Astrocyte of the cerebellum (primary cell): ENCODE measurements around the gene C1orf21.

ENCODE experiments used
- DNase-seq: peaks from one replicate; pipeline ENCODE4 v3.0.0-alpha.2; 2011; ENCODE audit warnings: low read depth
- H3K4me3 ChIP-seq: 2 replicates; pipeline ENCODE4 v1.5.1; 2011; ENCODE audit warnings: mild to moderate bottlenecking, low read depth, low read length, moderate library complexity
- in situ Hi-C: cut with HindIII; loops from 2 replicates; pipeline ENCODE4 v1.10.0; 2017; ENCODE audit warnings: low sequenced_read_pairs
- TF ChIP-seq, protein P1 (sequence below): IDR thresholded peaks from 2 replicates; pipeline ENCODE4 v1.5.1; 2012; ENCODE audit warnings: low read length, low read depth, moderate library complexity, mild to moderate bottlenecking; ENCODE audit errors: missing control alignments

Gene C1orf21

GRCh38 chr1:184399192-184399847, 12.5 kb downstream of the C1orf21 start:
- no peak for DNase-seq
- H3K4me3 ChIP-seq, result no peak overlapping the region
- TF ChIP-seq, protein P1, sequence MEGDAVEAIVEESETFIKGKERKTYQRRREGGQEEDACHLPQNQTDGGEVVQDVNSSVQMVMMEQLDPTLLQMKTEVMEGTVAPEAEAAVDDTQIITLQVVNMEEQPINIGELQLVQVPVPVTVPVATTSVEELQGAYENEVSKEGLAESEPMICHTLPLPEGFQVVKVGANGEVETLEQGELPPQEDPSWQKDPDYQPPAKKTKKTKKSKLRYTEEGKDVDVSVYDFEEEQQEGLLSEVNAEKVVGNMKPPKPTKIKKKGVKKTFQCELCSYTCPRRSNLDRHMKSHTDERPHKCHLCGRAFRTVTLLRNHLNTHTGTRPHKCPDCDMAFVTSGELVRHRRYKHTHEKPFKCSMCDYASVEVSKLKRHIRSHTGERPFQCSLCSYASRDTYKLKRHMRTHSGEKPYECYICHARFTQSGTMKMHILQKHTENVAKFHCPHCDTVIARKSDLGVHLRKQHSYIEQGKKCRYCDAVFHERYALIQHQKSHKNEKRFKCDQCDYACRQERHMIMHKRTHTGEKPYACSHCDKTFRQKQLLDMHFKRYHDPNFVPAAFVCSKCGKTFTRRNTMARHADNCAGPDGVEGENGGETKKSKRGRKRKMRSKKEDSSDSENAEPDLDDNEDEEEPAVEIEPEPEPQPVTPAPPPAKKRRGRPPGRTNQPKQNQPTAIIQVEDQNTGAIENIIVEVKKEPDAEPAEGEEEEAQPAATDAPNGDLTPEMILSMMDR, result no peak
- in situ Hi-C loops, result no loop called here

DNA sequence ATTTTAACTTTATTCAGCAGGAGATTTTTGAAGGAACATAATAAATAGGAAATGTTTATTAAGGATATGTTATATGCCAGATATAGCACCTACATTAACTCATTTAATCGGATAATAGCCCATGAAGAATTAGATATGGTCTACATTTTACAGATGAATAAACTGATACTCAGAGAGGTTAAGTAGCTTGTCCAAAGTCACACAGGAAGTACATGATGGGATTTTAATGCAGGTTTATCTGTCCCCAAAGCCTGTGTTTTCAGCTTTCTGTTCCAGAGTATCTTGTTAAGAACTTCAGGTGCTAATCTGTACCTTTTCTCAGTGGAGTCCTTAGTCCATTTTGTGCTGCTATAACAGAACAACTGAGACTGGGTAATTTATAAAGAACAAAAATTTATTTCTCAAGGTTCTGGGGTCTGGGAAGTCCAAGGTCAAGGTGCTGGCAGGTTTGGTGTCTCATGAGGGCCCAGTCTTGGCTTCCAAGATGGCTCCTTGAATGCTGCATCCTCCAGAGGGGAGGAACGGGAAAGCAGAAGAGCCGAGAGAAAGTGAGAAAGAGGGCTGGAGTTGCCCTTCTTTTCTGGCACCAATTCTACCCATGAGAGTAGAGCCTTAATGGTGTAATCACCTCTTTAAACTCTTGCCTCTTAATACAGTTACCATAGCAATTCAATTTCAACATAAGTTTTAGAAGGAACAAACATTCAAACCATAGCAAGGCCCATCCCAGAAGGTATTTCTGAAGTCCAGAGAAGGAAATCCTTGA, 17.3 kb downstream of the C1orf21 start:
- H3K4me3 ChIP-seq, result no peak overlapping the region
- no peak for DNase-seq
- in situ Hi-C loops, result no loop called here
- TF ChIP-seq, protein P1, result no peak

DNA sequence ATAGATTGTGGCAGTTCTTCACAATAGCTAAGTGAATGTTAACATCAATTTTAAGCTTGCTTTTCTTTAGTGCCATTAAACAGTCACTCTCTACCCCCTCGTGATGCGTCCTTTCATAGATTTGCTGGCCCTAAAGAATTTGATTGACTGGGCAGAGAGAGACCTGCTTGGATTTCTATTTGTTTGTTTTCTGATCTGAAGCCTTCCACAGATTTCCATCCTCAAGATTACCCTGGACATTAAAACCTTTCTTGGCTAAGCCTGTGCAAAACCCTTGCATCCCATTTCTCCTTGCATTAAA, 17.8 kb downstream of the C1orf21 start:
- in situ Hi-C loops, result no loop called here
- TF ChIP-seq, protein P1, result no peak

GRCh38 chr1:184405094-184405800, 18.4 kb downstream of the C1orf21 start:
- TF ChIP-seq, protein P1, result no peak
- in situ Hi-C loops, result no loop called here
- H3K4me3 ChIP-seq, result no peak overlapping the region
- DNase-seq, result no peak

More for the DNA sequence above, 17.8 kb downstream of the C1orf21 start:
- DNase-seq, result no peak
- no peak overlapping the region for H3K4me3 ChIP-seq

GRCh38 chr1:184405801-184406142, 18.9 kb downstream of the C1orf21 start:
- TF ChIP-seq, protein P1, result no peak
- no peak for DNase-seq
- H3K4me3 ChIP-seq, result no peak overlapping the region
- in situ Hi-C loops, result no loop called here

GRCh38 chr1:184406479-184406878, 19.6 kb downstream of the C1orf21 start:
- H3K4me3 ChIP-seq, result no peak overlapping the region
- DNase-seq, result no peak
- in situ Hi-C loops, result no loop called here
- TF ChIP-seq, protein P1, result no peak
